Natural killer cell (primary cell): ENCODE results near the gene RAB6B. TPM values are rescaled to one million over a fixed set of nuclear protein-coding genes. Genes with fewer than 3 reads are reported as not detected.

ENCODE experiments used
- ATAC-seq, 3 donors: fragments of 150-1000 bp in 2 of 3; fragments of 200-7000 bp in 1 of 3; cut with Tn5 transposase; 1 replicate in 1 of 3; 2 replicates in 2 of 3; pipeline ENCODE4 v1.10.0; 2021; ENCODE audit warnings: mild to moderate bottlenecking in 2 of 3, moderate library complexity in 2 of 3
- DNase-seq, 2 donors: peaks; one replicate each; pipeline versions ENCODE4 v3.0.0 to v3.0.0-alpha.2; 2013 to 2021; ENCODE audit warnings: mixed read lengths in 1 of 2
- H3K27ac ChIP-seq: one replicate; pipeline ENCODE4 v1.5.1; 2013; ENCODE audit warnings: mild to moderate bottlenecking, low read length
- H3K27me3 ChIP-seq: one replicate; pipeline ENCODE4 v1.6.1; 2013; ENCODE audit warnings: low read length; ENCODE audit not compliant: control insufficient read depth, insufficient read depth
- H3K36me3 ChIP-seq: one replicate; pipeline ENCODE4 v1.6.1; 2013; ENCODE audit warnings: low read length; ENCODE audit not compliant: control insufficient read depth, insufficient read depth
- H3K4me1 ChIP-seq: one replicate; pipeline ENCODE4 v1.6.1; 2013; ENCODE audit warnings: low read length; ENCODE audit not compliant: control insufficient read depth, insufficient read depth
- H3K4me3 ChIP-seq: one replicate; pipeline ENCODE4 v1.5.1; 2013; ENCODE audit warnings: low read length
- H3K9me3 ChIP-seq: one replicate; pipeline ENCODE4 v1.6.1; 2013; ENCODE audit warnings: low read length; ENCODE audit not compliant: control insufficient read depth, insufficient read depth
- H3K27ac Mint-ChIP-seq, 2 donors: one replicate each; pipeline ENCODE4 v1.8.0; 2022; ENCODE audit warnings: mild to moderate bottlenecking in 2 of 2, mixed read lengths in 2 of 2, moderate library complexity in 1 of 2
- H3K27me3 Mint-ChIP-seq, 2 donors: one replicate each; pipeline ENCODE4 v1.8.0; 2022; ENCODE audit warnings: low read depth in 2 of 2, mixed read lengths in 2 of 2
- H3K36me3 Mint-ChIP-seq: one replicate; pipeline ENCODE4 v1.8.0; 2022; ENCODE audit warnings: mixed read lengths
- H3K4me1 Mint-ChIP-seq, 2 donors: one replicate each; pipeline ENCODE4 v1.8.0; 2022; ENCODE audit warnings: mixed read lengths in 2 of 2
- H3K4me3 Mint-ChIP-seq: one replicate; pipeline ENCODE4 v1.8.0; 2022; ENCODE audit warnings: mild to moderate bottlenecking, moderate library complexity, mixed read lengths
- H3K9me3 Mint-ChIP-seq, 2 donors: one replicate each; pipeline ENCODE4 v1.8.0; 2022; ENCODE audit warnings: mixed read lengths in 2 of 2
- WGBS: methylation state at CpG from one replicate; pipeline ENCODE4 v1.1.7; 2013; ENCODE audit warnings: missing lambda C conversion rate; ENCODE audit not compliant: insufficient coverage; 5-methylcytosine and 5-hydroxymethylcytosine counted together
- intact Hi-C: fragments of 100-400 bp; cut with micrococcal nuclease; formaldehyde crosslinking; loops from one replicate; pipeline ENCODE4 v1.14.2; 2022
- total RNA-seq, 4 donors: library from RNA; stranded (reverse); fragments of 120-200 nt in 1 of 4; gene quantifications; one replicate each; pipeline versions ENCODE4 v1.2.3 to v1.2.4, GENCODE V29; 2013 to 2022
- TF ChIP-seq, protein P1 (sequence below): fragments of 200-600 bp; IDR thresholded peaks from one replicate; pipeline ENCODE4 v1.8.0; 2022; ENCODE audit warnings: antibody characterized with exemption

The RAB6B gene
- total RNA-seq, 3 donors from 2014 or later (not counting 1 experiment from before 2014, with no cell fraction given), result 1.4 to 2.7 (median 1.6) TPM

DNA sequence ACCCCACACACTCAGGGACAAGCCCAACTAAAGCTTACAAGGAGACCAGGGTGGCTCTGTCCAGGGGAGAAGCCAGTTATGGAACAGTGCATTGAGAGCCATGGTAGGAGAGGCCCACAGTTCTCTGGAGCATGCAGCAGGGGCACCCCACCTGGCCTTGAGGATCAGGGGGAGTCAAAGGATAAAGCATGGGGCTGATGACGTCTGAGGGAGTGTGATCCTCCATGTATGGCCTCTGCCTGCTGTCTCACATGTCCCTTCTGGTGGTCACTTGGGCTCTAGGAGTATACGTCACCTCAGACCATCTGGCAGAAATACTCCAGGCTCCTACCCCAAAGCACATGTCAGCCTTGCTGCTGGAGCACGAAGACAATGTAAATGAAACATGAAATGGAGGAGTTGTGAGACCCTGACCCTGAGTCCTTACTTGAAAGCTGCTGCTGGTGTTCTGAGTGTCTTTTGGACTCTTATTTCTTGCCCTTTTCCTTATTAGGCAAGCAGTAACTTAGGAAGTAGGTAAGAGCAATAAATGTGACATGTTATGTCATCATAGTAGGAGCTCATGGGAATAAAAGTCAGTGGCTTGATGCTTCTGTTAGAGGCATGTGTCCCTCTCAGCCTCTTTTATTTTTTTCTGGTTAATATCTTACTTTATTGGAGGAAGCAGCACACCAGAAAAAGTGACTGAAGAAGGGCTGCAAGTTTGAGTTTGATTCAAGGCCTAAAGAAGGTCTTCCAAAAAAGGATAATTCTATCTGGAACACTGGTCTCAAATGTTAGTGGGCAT lies 74.6 kb downstream of the RAB6B start:
- no peak for DNase-seq
- ATAC-seq, result no peak
- Mint-ChIP-seq H3K27me3 (no peaks in the 10 kb centered on the region), H3K27ac (peak overlapping the region in 1 of 2 donors; percentile 31), H3K36me3 (peaks cover 10% of the 10 kb centered on the region), H3K9me3 (no peaks in the 10 kb centered on the region), H3K4me3 (no peak overlapping the region), H3K4me1 (no peaks in the 10 kb centered on the region)
- intact Hi-C loops, result no loop called here
- Histone ChIP-seq H3K4me1 (no peaks in the 10 kb centered on the region), H3K36me3 (peaks cover 69% of the 10 kb centered on the region), H3K4me3 (no peak overlapping the region), H3K27me3 (no peaks in the 10 kb centered on the region), H3K9me3 (no peaks in the 10 kb centered on the region), H3K27ac (no peak overlapping the region)
- WGBS, result 95% methylated on average over 3 of the region's 3 CpGs
- TF ChIP-seq, protein P1, sequence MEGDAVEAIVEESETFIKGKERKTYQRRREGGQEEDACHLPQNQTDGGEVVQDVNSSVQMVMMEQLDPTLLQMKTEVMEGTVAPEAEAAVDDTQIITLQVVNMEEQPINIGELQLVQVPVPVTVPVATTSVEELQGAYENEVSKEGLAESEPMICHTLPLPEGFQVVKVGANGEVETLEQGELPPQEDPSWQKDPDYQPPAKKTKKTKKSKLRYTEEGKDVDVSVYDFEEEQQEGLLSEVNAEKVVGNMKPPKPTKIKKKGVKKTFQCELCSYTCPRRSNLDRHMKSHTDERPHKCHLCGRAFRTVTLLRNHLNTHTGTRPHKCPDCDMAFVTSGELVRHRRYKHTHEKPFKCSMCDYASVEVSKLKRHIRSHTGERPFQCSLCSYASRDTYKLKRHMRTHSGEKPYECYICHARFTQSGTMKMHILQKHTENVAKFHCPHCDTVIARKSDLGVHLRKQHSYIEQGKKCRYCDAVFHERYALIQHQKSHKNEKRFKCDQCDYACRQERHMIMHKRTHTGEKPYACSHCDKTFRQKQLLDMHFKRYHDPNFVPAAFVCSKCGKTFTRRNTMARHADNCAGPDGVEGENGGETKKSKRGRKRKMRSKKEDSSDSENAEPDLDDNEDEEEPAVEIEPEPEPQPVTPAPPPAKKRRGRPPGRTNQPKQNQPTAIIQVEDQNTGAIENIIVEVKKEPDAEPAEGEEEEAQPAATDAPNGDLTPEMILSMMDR, result no peak

DNA sequence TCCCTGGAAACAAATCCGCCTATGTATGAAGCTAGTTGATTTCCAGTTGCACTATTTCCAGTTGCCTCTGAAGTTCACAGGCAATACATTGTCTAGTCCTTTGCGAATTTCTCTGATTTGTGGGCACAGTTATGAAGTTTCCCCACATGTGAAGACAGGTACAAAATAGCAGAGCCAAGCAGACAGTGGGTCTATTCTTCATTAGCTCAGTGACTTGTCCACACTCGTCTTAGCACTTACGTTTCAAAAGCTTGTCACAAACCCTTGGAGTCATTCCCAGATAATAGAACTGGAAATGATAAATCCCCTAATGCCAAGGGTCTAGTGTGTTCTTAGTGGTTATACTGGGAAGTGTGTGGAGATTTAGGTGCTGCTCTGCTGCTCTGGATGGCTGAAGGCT lies 75.6 kb downstream of the RAB6B start:
- 97% methylated on average over 4 of the region's 4 CpGs for WGBS
- Mint-ChIP-seq H3K4me3 (no peak overlapping the region), H3K36me3 (peaks cover 11% of the 10 kb centered on the region), H3K27ac (no peak overlapping the region), H3K4me1 (peaks cover 3% of the 10 kb centered on the region in 2 donors), H3K27me3 (no peaks in the 10 kb centered on the region), H3K9me3 (no peaks in the 10 kb centered on the region)
- no peak overlapping the region for H3K4me3 ChIP-seq
- TF ChIP-seq, protein P1, result no peak
- H3K27ac ChIP-seq, result no peak overlapping the region
- no peaks in the 10 kb centered on the region for H3K9me3 ChIP-seq
- H3K27me3 ChIP-seq, result no peaks in the 10 kb centered on the region
- no peaks in the 10 kb centered on the region for H3K4me1 ChIP-seq
- no peak for ATAC-seq
- intact Hi-C loops, result no loop called here
- peaks cover 75% of the 10 kb centered on the region for H3K36me3 ChIP-seq
- no peak for DNase-seq

DNA sequence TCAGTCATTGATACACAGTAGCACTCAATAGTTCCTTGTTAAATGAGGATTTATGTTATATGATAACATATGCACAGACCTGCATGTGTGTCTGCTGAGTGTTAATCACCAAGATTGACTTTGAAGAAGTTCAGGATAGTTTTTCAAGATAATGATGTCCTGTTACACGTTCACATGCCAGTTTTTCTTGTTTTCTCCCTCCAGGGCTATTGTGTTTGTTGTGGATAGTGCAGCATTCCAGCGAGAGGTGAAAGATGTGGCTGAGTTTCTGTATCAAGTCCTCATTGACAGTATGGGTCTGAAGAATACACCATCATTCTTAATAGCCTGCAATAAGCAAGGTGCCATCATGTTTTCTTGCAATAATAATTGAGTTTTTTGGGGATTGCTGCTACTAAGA lies 80.3 kb downstream of the RAB6B start:
- Mint-ChIP-seq H3K4me3 (no peak overlapping the region), H3K27me3 (no peaks in the 10 kb centered on the region), H3K9me3 (no peaks in the 10 kb centered on the region), H3K27ac (no peak overlapping the region), H3K4me1 (peaks cover 6 to 11% of the 10 kb centered on the region in 2 donors), H3K36me3 (peaks cover 20% of the 10 kb centered on the region)
- no peaks in the 10 kb centered on the region for H3K9me3 ChIP-seq
- no peaks in the 10 kb centered on the region for H3K4me1 ChIP-seq
- DNase-seq (no peak), ATAC-seq (no peak)
- H3K36me3 ChIP-seq, result peaks cover 76% of the 10 kb centered on the region
- TF ChIP-seq, protein P1, result no peak
- no peak overlapping the region for H3K4me3 ChIP-seq
- no peak overlapping the region for H3K27ac ChIP-seq
- H3K27me3 ChIP-seq, result no peaks in the 10 kb centered on the region
- intact Hi-C loops, result loop anchor here (5.0 kb wide), 1 partner anchor 112 kb away; no protein-coding TSS in a partner anchor
- WGBS, result 93% methylated on average over 2 of the region's 2 CpGs
